Loucy (cell line): ENCODE results near the gene AGAP1.
"Not testable (repeated sequence)": the region's sequence is repeated elsewhere in the genome, so short reads cannot be mapped to it uniquely, and the experiment has no call there.

ENCODE experiments used
- H2AFZ ChIP-seq: fragments of 200-600 bp; sonication (generic); 2 replicates; pipeline ENCODE4 v1.6.0; 2016; ENCODE audit warnings: antibody characterized with exemption, mild to moderate bottlenecking, low read length, moderate library complexity
- H3F3A ChIP-seq: fragments of 200-600 bp; 2 replicates; pipeline ENCODE4 v1.6.0; 2016; ENCODE audit warnings: antibody characterized with exemption, low read depth, mild to moderate bottlenecking
- H3K27me3 ChIP-seq: fragments of 200-600 bp; sonication (generic); 2 replicates; pipeline ENCODE4 v1.6.1; 2014; ENCODE audit warnings: low read length, mild to moderate bottlenecking; ENCODE audit not compliant: insufficient read depth, poor library complexity, severe bottlenecking
- H3K36me3 ChIP-seq: fragments of 200-600 bp; sonication (generic); 2 replicates; pipeline ENCODE4 v1.6.1; 2016; ENCODE audit warnings: low read length; ENCODE audit not compliant: insufficient read depth
- H3K4me1 ChIP-seq: fragments of 200-600 bp; sonication (generic); 2 replicates; pipeline ENCODE4 v1.5.1; 2014; ENCODE audit warnings: low read length, mild to moderate bottlenecking; ENCODE audit not compliant: insufficient read depth, poor library complexity, severe bottlenecking
- H3K4me2 ChIP-seq: fragments of 200-600 bp; sonication (generic); 2 replicates; pipeline ENCODE4 v1.6.0; 2014; ENCODE audit warnings: antibody characterized with exemption, low read length, low read depth, mild to moderate bottlenecking; ENCODE audit not compliant: poor library complexity, severe bottlenecking
- H3K4me3 ChIP-seq: fragments of 200-600 bp; sonication (generic); 2 replicates; pipeline ENCODE4 v1.5.1; 2014; ENCODE audit warnings: low read length, mild to moderate bottlenecking, mixed read lengths; ENCODE audit not compliant: poor library complexity, severe bottlenecking
- H3K79me2 ChIP-seq: fragments of 200-600 bp; sonication (generic); 2 replicates; pipeline ENCODE4 v1.6.1; 2014; ENCODE audit warnings: low read length; ENCODE audit not compliant: insufficient read depth
- H3K9ac ChIP-seq: fragments of 200-600 bp; sonication (generic); 2 replicates; pipeline ENCODE4 v1.6.0; 2014; ENCODE audit warnings: mild to moderate bottlenecking, low read depth, low read length, moderate library complexity; ENCODE audit not compliant: poor library complexity, severe bottlenecking
- H3K9me2 ChIP-seq: fragments of 200-600 bp; sonication (generic); replicated peaks from 2 replicates; pipeline ENCODE4 v1.6.1; 2016; ENCODE audit warnings: low read depth, low read length, mixed read lengths
- H3K9me3 ChIP-seq: fragments of 200-600 bp; sonication (generic); 2 replicates; pipeline ENCODE4 v1.6.1; 2014; ENCODE audit warnings: mild to moderate bottlenecking, antibody characterized with exemption, low read length, low read depth; ENCODE audit not compliant: insufficient read depth
- H4K20me1 ChIP-seq: fragments of 200-600 bp; sonication (generic); 2 replicates; pipeline ENCODE4 v1.6.0; 2014; ENCODE audit warnings: antibody characterized with exemption, low read length, mild to moderate bottlenecking; ENCODE audit not compliant: insufficient read depth, poor library complexity, severe bottlenecking
- CTCF ChIP-seq: fragments of 200-600 bp; sonication (generic); conservative IDR thresholded peaks from 2 replicates; pipeline ENCODE4 v1.5.1; 2014; ENCODE audit warnings: mild to moderate bottlenecking, antibody characterized with exemption, low read length
- EZH2phosphoT487 ChIP-seq: fragments of 200-600 bp; IDR thresholded peaks from 2 replicates; pipeline ENCODE4 v1.6.1; 2018; ENCODE audit warnings: antibody characterized with exemption, mild to moderate bottlenecking, moderate library complexity, borderline replicate concordance

The AGAP1 gene

DNA sequence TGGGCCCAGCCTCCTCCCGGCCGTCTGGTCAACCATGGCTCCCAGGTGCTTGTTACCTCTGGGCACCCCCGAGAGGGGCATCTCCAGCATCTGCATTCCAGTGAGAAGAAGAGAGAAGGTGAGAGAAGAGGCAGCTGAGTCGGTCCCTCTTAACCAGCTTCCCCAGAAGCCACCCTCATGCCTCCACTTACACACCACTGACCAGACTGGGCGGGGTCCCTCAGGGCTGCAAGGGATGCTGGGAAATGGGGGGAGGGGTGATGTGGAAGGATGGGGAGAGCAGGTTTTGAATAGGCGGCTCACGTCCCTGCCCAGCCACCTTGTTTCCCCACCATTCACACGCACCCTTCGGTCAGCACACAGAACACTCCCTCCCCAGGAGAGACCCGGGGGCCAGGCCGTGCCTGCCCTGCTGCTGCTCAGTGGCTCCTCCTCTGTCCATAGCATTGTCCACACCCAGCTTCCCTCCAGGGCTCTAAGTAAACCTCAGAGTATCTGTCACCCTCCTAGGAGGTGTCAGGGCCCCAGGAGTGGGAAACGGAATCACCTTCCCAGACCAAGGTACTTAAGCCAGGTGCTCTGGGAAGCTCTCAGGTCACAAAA is 639.7 kb downstream of the AGAP1 start:
- Histone ChIP-seq H3K4me1 (no peaks in the 10 kb centered on the region), H3K9me3 (no peaks in the 10 kb centered on the region), H3K4me3 (no peak overlapping the region), H3K9me2 (no peaks in the 10 kb centered on the region), H3K36me3 (no peaks in the 10 kb centered on the region), H4K20me1 (no peaks in the 10 kb centered on the region), H3F3A (no peaks in the 10 kb centered on the region), H3K79me2 (no peaks in the 10 kb centered on the region), H2AFZ (no peak overlapping the region), H3K9ac (no peak overlapping the region), H3K4me2 (no peak overlapping the region), H3K27me3 (no peaks in the 10 kb centered on the region)
- TF ChIP-seq EZH2phosphoT487 (no peak), CTCF (no peak)

DNA sequence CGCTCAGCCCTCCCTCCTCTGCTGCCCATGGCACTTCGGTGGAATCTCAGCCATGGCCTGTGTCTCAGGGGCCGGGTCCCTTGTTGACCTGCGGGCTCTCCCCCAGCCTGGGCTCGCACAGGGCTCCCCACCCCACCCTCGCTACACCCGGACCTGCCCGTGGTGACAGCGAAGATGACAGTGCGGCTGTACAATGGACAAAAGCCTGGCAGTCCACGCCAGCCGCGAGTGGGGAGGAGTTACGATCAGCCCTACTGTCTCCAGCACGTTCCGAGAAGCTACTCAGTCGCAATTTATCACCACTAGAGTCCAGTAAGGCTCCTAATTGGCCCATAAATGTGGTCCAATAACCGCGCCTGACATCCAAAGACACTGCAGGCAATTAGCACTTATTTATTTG is 642.7 kb downstream of the AGAP1 start:
- H3K4me1 ChIP-seq: no peaks in the 10 kb centered on the region
- no peak overlapping the region for H3K4me2 ChIP-seq
- H3F3A ChIP-seq: no peaks in the 10 kb centered on the region
- no peaks in the 10 kb centered on the region for H3K36me3 ChIP-seq
- no peak overlapping the region for H3K4me3 ChIP-seq
- no peaks in the 10 kb centered on the region for H3K79me2 ChIP-seq
- no peak overlapping the region for H3K9ac ChIP-seq
- H3K9me2 ChIP-seq: no peaks in the 10 kb centered on the region
- H3K9me3 ChIP-seq: no peaks in the 10 kb centered on the region
- no peak for TF ChIP-seq EZH2phosphoT487
- no peak for TF ChIP-seq CTCF
- H2AFZ ChIP-seq: no peak overlapping the region
- H4K20me1 ChIP-seq: no peaks in the 10 kb centered on the region
- no peaks in the 10 kb centered on the region for H3K27me3 ChIP-seq

- Histone ChIP-seq H4K20me1 (no peaks in the 10 kb centered on the region), H3K79me2 (no peaks in the 10 kb centered on the region), H3K9ac (no peak overlapping the region), H3K4me1 (no peaks in the 10 kb centered on the region), H3K9me2 (no peaks in the 10 kb centered on the region), H3K27me3 (no peaks in the 10 kb centered on the region), H2AFZ (no peak overlapping the region), H3K4me3 (no peak overlapping the region), H3K36me3 (no peaks in the 10 kb centered on the region), H3K9me3 (no peaks in the 10 kb centered on the region), H3F3A (no peaks in the 10 kb centered on the region), H3K4me2 (no peak overlapping the region)
- TF ChIP-seq CTCF (no peak), EZH2phosphoT487 (no peak)
These were observed 643.2 kb downstream of the AGAP1 start for GRCh38 chr2:236137066-236137465.

GRCh38 chr2:236141616-236142015 is 647.8 kb downstream of the AGAP1 start:
- H3K4me2 ChIP-seq, H3K36me3 ChIP-seq, H4K20me1 ChIP-seq, H3K9me3 ChIP-seq, H3K4me1 ChIP-seq, H3F3A ChIP-seq, H2AFZ ChIP-seq, H3K9me2 ChIP-seq, H3K79me2 ChIP-seq, H3K27me3 ChIP-seq, H3K4me3 ChIP-seq, H3K9ac ChIP-seq: not testable (repeated sequence)
